IMR-90 (cell line): ENCODE measurements around the gene SETD3. TPM values are rescaled to one million over a fixed set of nuclear protein-coding genes. Genes with fewer than 3 reads are reported as not detected.

ENCODE experiments used
- ATAC-seq: fragments of 200-7000 bp; cut with Tn5 transposase; 2 replicates; pipeline ENCODE4 v1.9.1; 2020; ENCODE audit warnings: low read depth, mild to moderate bottlenecking, moderate library complexity
- BruUV-seq: library from RNA; stranded (reverse); fragments of 400-500 nt; replicated peaks from 2 replicates; lab custom pipeline; 2021; lab: Mats Ljungman, UMichigan
- CTCF ChIA-PET: fragments of 300-600 bp; formaldehyde crosslinking; extraction: SDS; loops from one replicate; lab custom pipeline; 2021; ENCODE audit warnings: antibody characterized with exemption; lab: Yijun Ruan, JAX
- POLR2A ChIA-PET: fragments of 300-600 bp; sonication (Branson Sonifier 250); formaldehyde crosslinking; loops from one replicate; lab custom pipeline; 2022; ENCODE audit warnings: antibody characterized with exemption; ENCODE audit not compliant: unreplicated experiment; lab: Charles Lee
- DNase-seq: peaks from one replicate; pipeline ENCODE4 v3.0.0; 2013
- H2AFZ ChIP-seq: replicated peaks from 2 replicates; pipeline ENCODE3; 2013; ENCODE audit warnings: low read length, mild to moderate bottlenecking; ENCODE audit not compliant: poor library complexity
- H2AK5ac ChIP-seq: 2 replicates; pipeline ENCODE4 v1.6.1; 2013; ENCODE audit warnings: low read depth, low read length, inconsistent platforms
- H2AK9ac ChIP-seq: replicated peaks from 2 replicates; pipeline ENCODE3; 2013; ENCODE audit warnings: mild to moderate bottlenecking, low read depth, low read length, moderate library complexity; ENCODE audit not compliant: poor library complexity
- H2BK120ac ChIP-seq: 2 replicates; pipeline ENCODE4 v1.6.1; 2013; ENCODE audit warnings: low read depth, low read length, inconsistent platforms
- H2BK15ac ChIP-seq: 3 replicates; pipeline ENCODE4 v1.6.1; 2013; ENCODE audit warnings: low read depth, low read length, inconsistent platforms
- H2BK20ac ChIP-seq: 2 replicates; pipeline ENCODE4 v1.6.1; 2013; ENCODE audit warnings: low read depth, mild to moderate bottlenecking, inconsistent platforms, low read length, moderate library complexity
- H2BK5ac ChIP-seq: 2 replicates; pipeline ENCODE4 v1.6.1; 2013; ENCODE audit warnings: mild to moderate bottlenecking, low read depth, low read length, inconsistent platforms; ENCODE audit not compliant: poor library complexity, severe bottlenecking
- H3K14ac ChIP-seq: replicated peaks from 2 replicates; pipeline ENCODE4 v1.6.1; 2013; ENCODE audit warnings: low read depth, low read length, inconsistent platforms
- H3K18ac ChIP-seq: 2 replicates; pipeline ENCODE4 v1.6.1; 2013; ENCODE audit warnings: low read depth, low read length, control low read depth
- H3K23ac ChIP-seq: 2 replicates; pipeline ENCODE4 v1.6.1; 2013; ENCODE audit warnings: low read depth, low read length, inconsistent platforms
- H3K27ac ChIP-seq: 2 replicates; pipeline ENCODE4 v1.5.1; 2013; ENCODE audit warnings: mild to moderate bottlenecking, control low read depth, low read length; ENCODE audit not compliant: insufficient read depth
- H3K27me3 ChIP-seq: 2 replicates; pipeline ENCODE4 v1.6.1; 2013; ENCODE audit warnings: low read length; ENCODE audit not compliant: control insufficient read depth, insufficient read depth
- H3K36me3 ChIP-seq: 2 replicates; pipeline ENCODE4 v1.6.1; 2013; ENCODE audit warnings: low read length, mixed read lengths; ENCODE audit not compliant: control insufficient read depth, insufficient read depth
- H3K4ac ChIP-seq: 2 replicates; pipeline ENCODE4 v1.6.1; 2013; ENCODE audit warnings: low read depth, low read length, inconsistent platforms
- H3K4me1 ChIP-seq: 2 replicates; pipeline ENCODE4 v1.6.1; 2013; ENCODE audit warnings: low read length, mixed read lengths; ENCODE audit not compliant: control insufficient read depth, insufficient read depth
- H3K4me2 ChIP-seq: 2 replicates; pipeline ENCODE4 v1.6.1; 2013; ENCODE audit warnings: low read depth, mild to moderate bottlenecking, control low read depth, low read length, moderate library complexity
- H3K4me3 ChIP-seq: 2 replicates; pipeline ENCODE4 v1.5.1; 2013; ENCODE audit warnings: low read depth, mild to moderate bottlenecking, control low read depth, low read length, moderate library complexity; ENCODE audit not compliant: insufficient read depth
- H3K56ac ChIP-seq: 2 replicates; pipeline ENCODE4 v1.6.1; 2013; ENCODE audit warnings: low read length, inconsistent platforms; ENCODE audit not compliant: insufficient read depth; ENCODE audit errors: extremely low read depth
- H3K79me1 ChIP-seq, 2 experiments: 2 replicates each; pipeline ENCODE4 v1.6.1; 2013; ENCODE audit warnings: low read length in 2 of 2, inconsistent platforms in 1 of 2, low read depth in 1 of 2
- H3K9ac ChIP-seq: 2 replicates; pipeline ENCODE4 v1.6.1; 2013; ENCODE audit warnings: low read depth, low read length, control low read depth
- H3K9me1 ChIP-seq: 2 replicates; pipeline ENCODE4 v1.6.1; 2013; ENCODE audit warnings: low read length, inconsistent platforms; ENCODE audit not compliant: insufficient read depth
- H3K9me3 ChIP-seq: 2 replicates; pipeline ENCODE4 v1.6.1; 2013; ENCODE audit warnings: low read length; ENCODE audit not compliant: control insufficient read depth, insufficient read depth
- H4K20me1 ChIP-seq: 2 replicates; pipeline ENCODE4 v1.6.1; 2013; ENCODE audit warnings: low read length, inconsistent platforms; ENCODE audit not compliant: insufficient read depth
- H4K5ac ChIP-seq: 2 replicates; pipeline ENCODE4 v1.6.1; 2013; ENCODE audit warnings: mild to moderate bottlenecking, low read depth, low read length, control low read depth
- H4K8ac ChIP-seq, 2 experiments: 2 replicates each; pipeline ENCODE4 v1.6.1; 2013; ENCODE audit warnings: low read depth in 2 of 2, low read length in 2 of 2, control low read depth in 1 of 2, inconsistent platforms in 1 of 2
- H4K91ac ChIP-seq: 2 replicates; pipeline ENCODE4 v1.6.1; 2013; ENCODE audit warnings: low read depth, low read length, inconsistent platforms; ENCODE audit not compliant: insufficient read depth
- RAD21 ChIP-seq: IDR thresholded peaks from 2 replicates; pipeline ENCODE4 v1.6.1; 2012; ENCODE audit warnings: low read length, improper control_type of control experiment
- RCOR1 ChIP-seq: IDR thresholded peaks from 2 replicates; pipeline ENCODE4 v1.6.1; 2012; ENCODE audit warnings: mild to moderate bottlenecking, low read length, improper control_type of control experiment; ENCODE audit not compliant: insufficient replicate concordance
- WGBS, 2 experiments: methylation state at CpG; one replicate each; pipeline versions ENCODE4 v1.1.5 to v1.1.7; 2013; ENCODE audit warnings: missing lambda C conversion rate in 2 of 2; ENCODE audit not compliant: insufficient read length in 1 of 2; ENCODE audit errors: extremely low coverage in 2 of 2; 5-methylcytosine and 5-hydroxymethylcytosine counted together
- dilution Hi-C: fragments of 300-500 bp; cut with HindIII; formaldehyde crosslinking; loops from one replicate; pipeline ENCODE4 v1.14.3; 2018; ENCODE audit warnings: low sequenced_read_pairs; ENCODE audit not compliant: unreplicated experiment
- in situ Hi-C: fragments of 300-500 bp; cut with MboI; formaldehyde crosslinking; loops from 3 replicates; pipeline ENCODE4 v1.14.3; 2019; ENCODE audit warnings: low sequenced_read_pairs, inconsistent platforms, mixed read lengths
- intact Hi-C: fragments of 100-400 bp; cut with micrococcal nuclease; formaldehyde crosslinking; loops from 2 replicates; pipeline ENCODE4 v1.10.0; 2022
- polyA plus RNA-seq, 3 experiments: library from polyadenylated mRNA; depleted of rRNA; stranded (reverse); fragments of >200 nt; gene quantifications; 2 replicates each; pipeline ENCODE4 v1.2.3, GENCODE V29; 2012; ENCODE audit warnings: low replicate concordance in 1 of 3
- total RNA-seq: library from RNA; depleted of rRNA; stranded (reverse); fragments of >200 nt; gene quantifications from 2 replicates; pipeline ENCODE4 v1.2.3, GENCODE V29; 2012

Gene SETD3
- total and polyA plus RNA-seq, 2 of the 4 experiments (the other 2 are of a cell fraction) = 18.8 to 31.9 TPM

DNA sequence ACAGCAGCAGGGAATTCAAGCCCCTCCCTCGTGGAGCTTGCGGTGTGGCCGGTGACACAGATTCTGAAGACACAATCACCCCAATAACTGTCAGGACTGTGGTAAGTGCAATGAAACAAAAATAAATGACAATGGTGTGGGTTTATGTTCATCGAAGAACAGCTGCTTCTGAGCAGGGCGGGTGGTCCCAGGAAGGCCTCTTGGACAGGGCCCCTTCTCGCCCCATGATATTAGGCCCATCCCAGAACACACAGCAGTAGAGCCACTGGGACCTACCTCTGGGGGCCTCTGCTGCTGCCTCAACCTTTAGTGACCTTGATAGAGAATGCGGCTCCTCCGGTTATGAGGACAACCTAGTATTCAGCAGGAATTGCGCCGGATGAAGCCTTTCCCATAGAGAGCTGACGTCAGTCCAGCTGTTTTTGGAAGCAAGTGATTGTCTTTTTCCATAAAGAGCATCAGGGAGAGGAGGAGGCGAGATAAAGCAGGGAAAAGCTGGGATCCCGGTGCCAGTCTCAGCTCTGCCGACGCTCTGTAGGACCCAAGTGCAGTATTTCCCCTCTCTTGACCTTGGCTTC is 124.5 kb downstream of the SETD3 start:
- Histone ChIP-seq H3K9me3 (no peaks in the 10 kb centered on the region), H2AK9ac (no peak overlapping the region), H2BK15ac (no peak overlapping the region), H3K4me3 (no peak overlapping the region), H3K4me1 (no peaks in the 10 kb centered on the region), H3K18ac (no peak overlapping the region), H3K36me3 (no peaks in the 10 kb centered on the region), H3K9ac (no peak overlapping the region), H2BK5ac (no peak overlapping the region), H3K14ac (no peak overlapping the region), H4K20me1 (no peaks in the 10 kb centered on the region), H3K23ac (no peak overlapping the region), H4K5ac (no peak overlapping the region), H3K9me1 (no peaks in the 10 kb centered on the region), H4K8ac (no peak overlapping the region), H3K4ac (no peak overlapping the region), H2AK5ac (no peak overlapping the region), H4K91ac (no peak overlapping the region), H2BK20ac (no peak overlapping the region), H3K56ac (no peak overlapping the region), H3K27me3 (peaks cover 2% of the 10 kb centered on the region), H3K4me2 (no peak overlapping the region), H2BK120ac (no peak overlapping the region), H3K27ac (no peak overlapping the region), H3K79me1 (no peaks in the 10 kb centered on the region), H2AFZ (no peak overlapping the region)
- WGBS, 2 experiments = 63% methylated on average over 7 of the region's 15 CpGs; no CpG with 5 or more reads in 1 of the 2 experiments
- in situ Hi-C loops = no loop called here
- dilution Hi-C loops = no loop called here
- TF ChIP-seq RAD21 (no peak), RCOR1 (no peak)
- intact Hi-C loops = no loop called here
- BruUV-seq = no TSS peak
- ATAC-seq = no peak
- ChIA-PET CTCF (no interaction called here), POLR2A (no interaction called here)
- DNase-seq = no peak
